Common myeloid progenitor, CD34-positive (primary cell): ENCODE measurements around the gene CCDC68.

Source experiments
- CTCF ChIA-PET: fragments of 350-600 bp; sonication (Branson Sonifier 250); formaldehyde crosslinking; loops from one replicate; lab custom pipeline; 2021; ENCODE audit warnings: antibody characterized with exemption; lab: Charles Lee
- POLR2A ChIA-PET: fragments of 350-600 bp; sonication (Branson Sonifier 250); formaldehyde crosslinking; loops from one replicate; lab custom pipeline; 2021; ENCODE audit warnings: antibody characterized with exemption; lab: Charles Lee
- DNase-seq, 3 donors: peaks; one replicate each; pipeline versions ENCODE4 v3.0.0 to v3.0.0-alpha.2; 2013
- H3K27ac ChIP-seq, 2 experiments: 1 replicate in 1 of 2; 2 replicates in 1 of 2; pipeline ENCODE4 v1.7.0; 2013; ENCODE audit warnings: inconsistent platforms in 2 of 2, low read length in 2 of 2, mild to moderate bottlenecking in 2 of 2, low read depth in 1 of 2, moderate library complexity in 1 of 2; ENCODE audit not compliant: severe bottlenecking in 2 of 2, insufficient read depth in 1 of 2, poor library complexity in 1 of 2
- H3K27me3 ChIP-seq, 5 experiments: replicated peaks in 2 of 5; 1 replicate in 3 of 5; 2 replicates in 2 of 5; pipeline versions ENCODE4 v1.6.1 to v1.7.0; 2013; ENCODE audit warnings: low read length in 4 of 5, mild to moderate bottlenecking in 2 of 5, moderate library complexity in 2 of 5, inconsistent platforms in 1 of 5; ENCODE audit not compliant: insufficient read depth in 5 of 5, control insufficient read depth in 4 of 5
- H3K36me3 ChIP-seq, 4 experiments: 1 replicate in 2 of 4; 2 replicates in 2 of 4; pipeline versions ENCODE4 v1.6.1 to v1.7.0; 2013; ENCODE audit warnings: low read length in 3 of 4, control low read depth in 1 of 4, mild to moderate bottlenecking in 1 of 4; ENCODE audit not compliant: control insufficient read depth in 4 of 4, insufficient read depth in 4 of 4
- H3K4me1 ChIP-seq, 4 experiments: 1 replicate in 3 of 4; 2 replicates in 1 of 4; pipeline versions ENCODE4 v1.6.1 to v1.7.1; 2013; ENCODE audit warnings: low read length in 3 of 4, mild to moderate bottlenecking in 3 of 4, control low read depth in 1 of 4, inconsistent platforms in 1 of 4, moderate library complexity in 1 of 4; ENCODE audit not compliant: control insufficient read depth in 4 of 4, insufficient read depth in 4 of 4; ENCODE audit errors: control extremely low read depth in 1 of 4
- H3K4me3 ChIP-seq, 7 experiments: 1 replicate in 4 of 7; 2 replicates in 3 of 7; pipeline versions ENCODE4 v1.5.1 to v1.7.0; 2013; ENCODE audit warnings: mild to moderate bottlenecking in 7 of 7, low read length in 6 of 7, moderate library complexity in 6 of 7, inconsistent platforms in 2 of 7, low read depth in 2 of 7, control low read depth in 1 of 7; ENCODE audit not compliant: insufficient read depth in 4 of 7, control insufficient read depth in 1 of 7; ENCODE audit errors: extremely low read depth in 1 of 7
- H3K9me3 ChIP-seq, 5 experiments: 1 replicate in 4 of 5; 2 replicates in 1 of 5; pipeline versions ENCODE4 v1.6.1 to v1.7.1; 2013; ENCODE audit warnings: low read length in 4 of 5, mild to moderate bottlenecking in 2 of 5, inconsistent platforms in 1 of 5, low read depth in 1 of 5, moderate library complexity in 1 of 5; ENCODE audit not compliant: control insufficient read depth in 4 of 5, insufficient read depth in 2 of 5; ENCODE audit errors: control extremely low read depth in 1 of 5
- WGBS: methylation state at CpG from one replicate; pipeline ENCODE4 v1.1.5; 2013; ENCODE audit not compliant: insufficient coverage; 5-methylcytosine and 5-hydroxymethylcytosine counted together

The CCDC68 gene

DNA sequence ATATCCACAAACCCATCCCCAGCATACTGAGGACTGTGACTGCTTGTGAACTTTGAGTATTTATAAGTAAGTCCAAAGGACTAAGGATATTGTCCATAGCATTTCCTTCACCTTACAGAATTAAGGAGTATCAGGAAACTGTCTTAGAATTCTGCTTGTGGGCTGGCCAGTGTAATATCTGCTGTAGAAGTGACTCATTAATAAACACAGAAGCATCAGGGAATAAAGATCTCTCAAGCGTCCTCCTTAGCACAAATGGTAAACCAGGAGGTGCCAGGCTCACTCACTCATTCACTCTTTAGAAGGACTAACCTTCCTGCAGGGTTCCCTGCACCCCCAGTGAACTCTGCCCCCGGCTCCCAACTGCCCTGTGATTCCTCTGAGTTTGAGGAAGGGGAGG, 31.0 kb downstream of the CCDC68 start:
- CTCF ChIA-PET = no interaction called here
- Histone ChIP-seq H3K27me3 (no peaks in the 10 kb centered on the region), H3K27ac (no peak overlapping the region), H3K4me3 (no peak overlapping the region), H3K9me3 (no peaks in the 10 kb centered on the region), H3K4me1 (no peaks in the 10 kb centered on the region), H3K36me3 (no peaks in the 10 kb centered on the region)
- DNase-seq = no peak
- POLR2A ChIA-PET = no interaction called here
- WGBS = 100% methylated on average over 1 of the region's 2 CpGs

- CTCF ChIA-PET = interaction anchor here (1.0 kb wide), 1 partner anchor 243 kb away, joined by 4 read pairs; no protein-coding TSS in a partner anchor
- H3K27me3 ChIP-seq = no peaks in the 10 kb centered on the region
- H3K36me3 ChIP-seq = no peaks in the 10 kb centered on the region
- WGBS = 100% methylated on average over 1 of the region's 3 CpGs
- H3K27ac ChIP-seq = no peak overlapping the region
- H3K4me3 ChIP-seq = no peak overlapping the region
- H3K9me3 ChIP-seq = no peaks in the 10 kb centered on the region
- H3K4me1 ChIP-seq = no peaks in the 10 kb centered on the region
- POLR2A ChIA-PET = interaction anchor here (0.7 kb wide), 1 partner anchor 60 kb away, joined by 3 read pairs; no protein-coding TSS in a partner anchor
- peak in 1 of 3 donors; percentile 13 for DNase-seq
Observed at GRCh38 chr18:54926593-54927325, 32.5 kb downstream of the CCDC68 start.

- Histone ChIP-seq H3K27ac (no peak overlapping the region), H3K36me3 (no peaks in the 10 kb centered on the region), H3K4me1 (no peaks in the 10 kb centered on the region), H3K27me3 (no peaks in the 10 kb centered on the region), H3K4me3 (no peak overlapping the region), H3K9me3 (no peaks in the 10 kb centered on the region)
- CTCF ChIA-PET = no interaction called here
- POLR2A ChIA-PET = no interaction called here
- WGBS = no CpG with 5 or more reads among the region's 1 CpG
- DNase-seq = no peak
Observed at GRCh38 chr18:54924948-54925347, 34.3 kb downstream of the CCDC68 start.

DNA sequence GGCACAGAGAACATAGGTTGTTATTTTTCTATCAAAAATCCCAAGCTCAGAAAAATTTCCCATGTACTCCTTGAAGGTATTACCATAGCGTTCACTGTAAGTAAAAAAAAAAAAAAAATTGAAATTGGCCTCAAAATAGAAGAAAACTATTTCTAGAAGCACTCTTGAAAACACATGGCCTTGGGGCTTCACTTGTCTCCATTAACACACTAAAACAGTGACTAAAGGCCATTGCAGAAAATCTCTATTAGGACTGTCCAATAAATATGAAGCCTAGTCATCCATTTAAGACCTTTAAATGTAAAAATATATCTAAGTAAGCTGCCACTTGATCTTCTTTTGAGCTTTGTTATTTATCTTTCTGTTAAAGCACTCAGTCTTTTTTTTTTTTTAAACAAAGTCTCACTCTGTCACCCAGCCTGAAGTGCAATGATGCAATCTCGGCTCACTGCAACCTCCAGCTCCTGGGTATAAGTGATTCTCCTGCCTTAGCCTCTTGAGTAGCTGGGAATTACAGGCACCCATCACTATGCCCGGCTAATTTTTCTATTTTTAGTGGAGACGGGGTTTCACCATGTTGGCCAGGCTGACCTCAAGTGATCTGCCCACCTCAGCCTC, 35.8 kb downstream of the CCDC68 start:
- ChIA-PET CTCF (interaction anchor here (1.0 kb wide), 1 partner anchor 163 kb away, joined by 3 read pairs; no protein-coding TSS in a partner anchor), POLR2A (no interaction called here)
- H3K4me1 ChIP-seq = no peaks in the 10 kb centered on the region
- no peaks in the 10 kb centered on the region for H3K27me3 ChIP-seq
- H3K36me3 ChIP-seq = no peaks in the 10 kb centered on the region
- H3K9me3 ChIP-seq = no peaks in the 10 kb centered on the region
- 100% methylated on average over 3 of the region's 4 CpGs for WGBS
- no peak overlapping the region for H3K4me3 ChIP-seq
- no peak overlapping the region for H3K27ac ChIP-seq
- no peak for DNase-seq

- no peaks in the 10 kb centered on the region for H3K27me3 ChIP-seq
- WGBS = 92% methylated on average over 3 of the region's 6 CpGs
- POLR2A ChIA-PET = no interaction called here
Observed at GRCh38 chr18:54919412-54919811, 39.8 kb downstream of the CCDC68 start.

DNA sequence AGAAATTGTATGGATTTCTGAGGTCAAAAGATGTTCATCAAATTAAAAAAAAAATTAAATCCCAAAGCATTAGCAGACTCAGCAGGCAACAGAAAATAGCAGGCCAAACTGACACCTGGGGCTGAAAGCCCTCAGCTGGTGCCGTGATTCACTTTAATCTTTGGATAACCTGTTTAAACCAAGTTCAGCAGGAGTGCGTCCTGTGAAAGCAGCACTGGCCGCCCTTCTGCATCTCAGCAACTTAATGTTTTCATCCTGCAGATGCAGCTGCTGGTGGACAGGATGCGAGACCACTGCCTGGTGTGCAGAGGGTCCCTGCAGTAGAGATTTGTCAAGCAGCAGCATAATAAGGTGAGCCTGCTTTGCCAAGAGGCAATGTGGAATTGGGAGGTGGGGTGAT, 41.2 kb downstream of the CCDC68 start:
- Histone ChIP-seq H3K27ac (no peak overlapping the region), H3K4me1 (no peaks in the 10 kb centered on the region), H3K4me3 (no peak overlapping the region), H3K36me3 (no peaks in the 10 kb centered on the region), H3K27me3 (no peaks in the 10 kb centered on the region), H3K9me3 (no peaks in the 10 kb centered on the region)
- no peak for DNase-seq
- ChIA-PET POLR2A (no interaction called here), CTCF (no interaction called here)
- 100% methylated on average over 3 of the region's 4 CpGs for WGBS

More at GRCh38 chr18:54919412-54919811, 39.8 kb downstream of the CCDC68 start:
- Histone ChIP-seq H3K9me3 (no peaks in the 10 kb centered on the region), H3K4me1 (no peaks in the 10 kb centered on the region), H3K27ac (no peak overlapping the region), H3K4me3 (no peak overlapping the region), H3K36me3 (no peaks in the 10 kb centered on the region)
- CTCF ChIA-PET = interaction anchor here (1.1 kb wide), 1 partner anchor 27 kb away, joined by 3 read pairs; no protein-coding TSS in a partner anchor
- DNase-seq = no peak

DNA sequence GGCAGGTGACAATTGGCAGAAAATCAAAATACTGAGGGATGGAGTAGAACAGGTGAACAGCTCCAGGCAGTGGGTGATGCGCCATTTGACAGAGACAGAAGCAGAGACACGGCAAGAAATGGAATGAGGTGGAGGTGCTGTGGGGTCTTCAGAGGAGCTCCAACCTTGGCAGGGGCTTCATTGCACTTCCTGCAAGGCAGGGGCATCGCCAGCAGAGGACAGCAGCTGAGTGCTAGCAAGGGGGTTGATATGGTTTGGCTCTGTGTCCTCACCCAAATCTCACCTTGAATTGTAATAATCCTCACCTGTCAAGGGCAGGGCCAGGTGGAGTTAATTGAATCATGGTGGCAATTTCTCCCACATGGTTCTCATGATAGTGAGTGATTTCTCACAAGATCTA, 42.8 kb downstream of the CCDC68 start:
- Histone ChIP-seq H3K4me1 (no peaks in the 10 kb centered on the region), H3K27ac (no peak overlapping the region), H3K4me3 (no peak overlapping the region), H3K9me3 (no peaks in the 10 kb centered on the region), H3K36me3 (no peaks in the 10 kb centered on the region), H3K27me3 (no peaks in the 10 kb centered on the region)
- ChIA-PET CTCF (no interaction called here), POLR2A (no interaction called here)
- 92% methylated on average over 2 of the region's 3 CpGs for WGBS
- no peak for DNase-seq
